NCI-H2196 treated with DMSO at 0.1 percent for 48 hours (cell line): ENCODE measurements around the gene ASIC2.

Experiments
- DNase-seq: peaks from one replicate; lab custom pipeline; 2025; ENCODE audit not compliant: unreplicated experiment; lab: John Stamatoyannopoulos, UW

The ASIC2 gene

DNA sequence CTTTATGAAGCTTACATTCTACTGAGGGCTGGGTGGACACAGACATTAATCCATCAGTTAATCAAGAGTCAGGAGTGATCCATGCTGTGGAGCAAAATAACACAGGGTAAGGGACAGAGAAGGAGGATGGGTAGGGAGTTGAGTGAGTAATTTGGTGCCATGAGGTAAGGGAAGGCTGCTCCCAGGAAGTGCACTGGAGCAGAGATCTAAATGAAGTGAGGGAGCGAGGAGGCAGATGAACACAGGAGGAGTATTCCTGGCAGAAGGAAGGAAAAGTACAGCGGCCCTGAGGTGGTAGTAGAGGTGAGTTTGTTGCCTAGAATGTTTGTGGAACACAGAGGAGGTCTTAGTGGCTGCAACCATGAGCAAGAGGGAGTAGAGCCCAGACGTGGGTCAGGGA lies 34.8 kb downstream of the ASIC2 start:
- no peak for DNase-seq

DNA sequence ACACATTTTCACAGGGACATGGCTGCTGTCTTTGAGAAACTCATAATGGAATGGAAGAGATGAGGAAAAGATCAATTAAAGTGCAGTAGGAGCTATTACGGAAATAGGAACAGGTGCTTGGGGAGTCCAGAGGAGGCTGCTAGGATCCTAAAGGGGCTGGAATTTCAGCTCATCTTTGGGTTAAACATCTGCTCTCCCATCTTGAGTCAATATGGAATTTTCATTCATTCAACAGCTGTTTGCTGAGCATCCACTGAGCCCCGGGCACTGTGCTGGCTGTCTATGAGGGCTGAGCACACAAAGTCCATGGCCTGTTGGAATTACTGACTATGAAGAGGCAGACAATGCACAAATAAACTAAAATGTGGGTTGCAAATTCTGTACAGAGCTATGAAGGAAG lies 47.9 kb downstream of the ASIC2 start:
- DNase-seq = no peak

DNA sequence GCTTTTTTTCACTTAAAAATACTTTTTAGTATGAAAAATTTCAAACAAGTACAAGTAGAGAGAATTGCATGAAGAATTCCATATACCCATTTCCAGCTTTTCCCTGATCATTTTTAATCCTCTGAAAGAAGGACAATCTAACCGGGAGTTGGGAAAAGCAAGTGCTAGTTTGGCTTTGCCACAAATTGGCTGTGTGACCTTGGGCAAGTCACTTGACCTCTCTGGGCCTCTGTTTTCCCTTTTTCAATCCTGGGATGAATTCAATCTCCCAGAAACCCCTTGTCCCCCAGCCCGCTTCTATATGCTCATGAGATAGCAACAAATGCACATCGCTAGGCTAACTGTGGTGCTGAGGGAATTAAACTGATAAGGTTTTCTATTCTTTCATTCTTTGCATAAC lies 49.4 kb downstream of the ASIC2 start:
- DNase-seq = no peak

DNA sequence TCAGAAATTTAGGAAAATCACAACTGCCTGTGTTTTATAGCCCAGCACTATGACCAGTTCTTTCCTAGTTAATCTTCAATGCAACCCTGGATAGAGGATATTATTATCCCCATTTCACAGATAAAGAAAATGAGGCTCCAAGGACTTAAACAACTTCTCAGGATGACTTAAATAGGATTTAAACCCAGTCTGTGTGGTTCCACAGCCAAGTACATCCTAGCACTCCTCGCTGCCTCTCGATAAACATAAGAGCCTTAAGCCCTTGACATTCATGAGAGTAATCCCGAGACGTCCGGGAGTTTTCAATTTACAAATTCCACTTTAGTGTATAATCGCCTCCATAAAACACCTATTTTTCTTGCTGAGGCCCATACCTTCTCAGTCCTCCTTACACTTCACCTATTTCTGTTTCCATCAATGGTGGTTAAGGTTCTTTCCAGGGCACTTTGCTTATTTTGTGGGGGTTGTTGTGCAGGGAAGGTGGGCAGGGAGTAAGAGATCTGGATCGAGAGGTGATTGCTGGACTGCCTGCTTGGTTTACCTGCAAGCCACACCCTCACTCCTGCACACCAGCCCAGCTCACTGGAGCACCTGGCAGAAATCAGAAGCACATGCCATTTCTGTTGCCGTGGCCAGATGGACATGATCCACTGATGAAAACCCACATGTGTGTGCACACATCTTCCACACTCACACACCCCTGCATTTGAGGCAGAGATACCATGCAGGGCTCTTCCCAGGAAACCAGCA lies 50.5 kb downstream of the ASIC2 start:
- no peak for DNase-seq

DNA sequence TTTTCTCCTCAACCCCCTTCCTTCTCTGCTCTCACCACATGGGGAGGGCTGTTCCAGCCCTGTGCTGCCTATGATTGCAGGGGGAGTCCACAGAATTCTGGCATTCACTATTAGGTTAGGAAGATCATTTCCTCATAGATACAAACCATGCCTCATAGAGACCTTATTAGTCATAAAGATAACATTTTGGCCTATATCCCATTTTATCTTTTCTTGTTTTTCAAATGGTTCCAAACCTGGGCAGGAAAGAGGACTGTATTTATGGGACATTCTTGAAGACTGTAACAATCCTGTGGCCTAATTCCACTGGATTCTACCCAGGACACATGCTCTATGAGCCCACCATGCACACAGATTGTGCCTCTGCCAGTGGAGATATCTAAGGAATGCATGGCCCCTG lies 51.7 kb downstream of the ASIC2 start:
- no peak for DNase-seq

DNA sequence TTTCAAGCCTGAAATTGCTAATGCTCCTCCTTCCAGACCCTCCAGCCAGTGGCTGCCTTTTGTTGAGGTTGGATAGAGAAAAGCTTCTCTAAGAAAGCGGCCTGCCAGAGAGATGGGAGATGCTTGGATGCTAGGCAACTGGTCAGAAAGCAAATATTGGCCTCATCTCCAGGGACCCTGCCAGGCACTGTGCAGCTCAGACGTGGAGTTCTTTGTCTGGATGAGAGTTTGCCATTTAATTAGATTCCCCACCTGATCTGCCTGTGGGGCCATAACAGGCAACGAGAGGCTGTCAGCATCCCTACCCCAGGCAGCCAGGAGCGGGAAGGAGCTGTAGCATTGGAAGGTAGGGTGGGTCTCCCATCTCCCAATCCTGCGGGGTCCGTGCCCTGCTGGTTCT lies 52.7 kb downstream of the ASIC2 start:
- no peak for DNase-seq

DNA sequence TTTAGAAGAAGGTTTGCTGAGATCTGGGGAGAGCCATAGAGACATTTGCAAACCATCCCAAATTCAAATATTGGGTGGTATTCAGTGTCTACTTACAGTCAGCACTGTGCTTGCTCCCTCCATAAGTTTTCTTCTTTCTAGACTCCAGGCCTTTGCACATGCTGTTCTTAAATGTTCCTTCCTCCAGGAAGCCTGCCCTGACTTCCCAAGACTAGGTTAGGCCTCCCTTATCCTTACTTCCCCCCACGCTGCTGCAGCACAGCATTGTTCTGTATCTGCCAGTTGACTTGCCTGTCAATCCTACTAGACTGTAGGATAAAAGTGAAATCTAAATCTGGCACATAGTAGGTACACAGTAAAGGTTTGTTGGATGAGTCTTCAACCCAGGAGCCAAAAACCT lies 53.4 kb downstream of the ASIC2 start:
- DNase-seq = no peak

DNA sequence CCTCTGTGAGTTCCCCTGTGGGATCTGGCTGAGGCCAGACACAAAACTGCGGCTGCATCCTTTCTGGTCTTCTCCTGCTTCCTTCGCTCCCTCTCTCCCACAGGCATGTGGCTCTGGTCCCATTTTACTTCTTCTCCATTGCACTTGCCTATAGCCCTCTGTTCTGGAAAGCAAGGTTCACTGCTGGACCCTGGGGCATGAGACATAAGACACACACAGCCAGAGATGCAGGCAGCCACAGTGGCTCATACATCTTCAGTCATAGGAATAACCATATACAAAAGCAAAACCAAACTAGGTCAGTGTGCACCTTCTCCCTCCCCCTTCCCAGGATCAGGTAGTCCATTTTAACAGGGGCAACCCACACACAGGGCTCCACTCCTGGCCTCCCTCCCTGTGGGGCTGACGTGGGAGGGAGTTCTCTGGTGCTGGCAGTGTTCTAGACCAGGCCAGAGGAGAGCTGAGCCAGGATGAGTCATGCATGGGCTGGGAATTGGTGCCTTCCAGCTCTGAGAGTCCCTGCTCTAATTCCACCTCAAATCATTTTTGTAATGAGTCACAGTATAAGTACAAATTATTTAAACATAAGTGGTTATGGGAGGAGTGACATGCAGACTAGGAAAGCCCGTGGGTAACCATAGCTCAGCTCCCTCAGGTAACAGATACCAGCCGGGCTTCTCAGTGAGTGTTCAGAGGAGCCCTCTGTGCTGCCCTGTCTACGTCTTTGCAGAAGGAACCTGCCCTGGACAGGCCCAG lies 58.0 kb downstream of the ASIC2 start:
- DNase-seq = no peak

DNA sequence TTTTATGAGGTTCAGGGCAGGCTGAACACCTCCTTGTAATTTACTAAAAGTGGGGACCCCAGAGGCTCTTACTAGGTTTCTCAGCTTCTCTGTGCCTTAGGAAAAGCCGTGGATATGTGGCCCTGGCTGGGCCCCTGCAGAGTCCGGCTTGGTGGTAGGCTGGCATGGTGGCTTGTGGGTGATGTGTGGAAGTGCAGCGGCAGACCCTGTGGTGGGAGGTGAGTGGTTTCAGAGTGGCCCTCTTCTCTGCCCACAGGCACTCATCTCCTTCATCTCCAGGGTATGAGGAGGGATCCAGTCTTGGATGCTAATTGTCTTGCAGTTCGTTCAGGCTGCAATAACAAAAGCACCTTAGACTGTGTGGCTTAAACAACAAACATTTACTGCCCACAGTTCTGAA lies 58.9 kb downstream of the ASIC2 start:
- no peak for DNase-seq

DNA sequence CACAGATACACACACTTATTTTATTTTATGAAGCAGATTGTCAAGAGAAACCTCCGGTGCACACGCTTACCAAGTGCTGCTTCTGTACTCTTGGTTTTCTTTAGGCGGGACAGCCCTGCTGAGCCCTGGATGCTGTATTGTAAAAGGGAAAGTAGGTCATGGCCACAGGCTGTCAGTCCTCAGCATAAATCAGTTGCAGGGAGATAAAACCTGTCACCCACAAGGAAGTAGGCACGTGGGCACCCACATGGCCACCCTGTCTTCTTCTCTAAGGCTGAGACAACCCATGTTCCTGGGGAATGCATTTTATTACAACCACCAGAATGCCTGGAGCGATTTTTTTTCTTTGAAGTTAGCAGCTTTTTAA lies 59.3 kb downstream of the ASIC2 start:
- no peak for DNase-seq

DNA sequence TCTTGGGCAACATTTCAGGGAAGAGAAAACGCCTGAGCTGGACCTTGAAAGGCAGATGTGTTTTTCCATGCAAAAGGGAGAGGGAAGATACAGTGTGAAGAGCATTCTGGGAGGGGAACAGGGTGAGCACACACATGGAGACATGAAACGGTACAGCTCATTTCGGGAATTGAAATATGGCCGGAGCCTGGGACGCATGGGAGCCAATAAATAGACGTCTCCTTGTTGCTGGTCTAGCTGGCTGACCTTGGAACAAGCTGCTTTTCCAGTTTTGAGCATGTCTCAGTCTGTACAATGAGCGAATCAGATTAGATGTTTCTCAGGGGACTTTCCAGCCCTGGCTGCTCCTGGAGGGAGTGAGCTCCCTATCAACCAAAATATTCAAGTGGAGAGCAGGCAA lies 63.6 kb downstream of the ASIC2 start:
- DNase-seq = no peak

DNA sequence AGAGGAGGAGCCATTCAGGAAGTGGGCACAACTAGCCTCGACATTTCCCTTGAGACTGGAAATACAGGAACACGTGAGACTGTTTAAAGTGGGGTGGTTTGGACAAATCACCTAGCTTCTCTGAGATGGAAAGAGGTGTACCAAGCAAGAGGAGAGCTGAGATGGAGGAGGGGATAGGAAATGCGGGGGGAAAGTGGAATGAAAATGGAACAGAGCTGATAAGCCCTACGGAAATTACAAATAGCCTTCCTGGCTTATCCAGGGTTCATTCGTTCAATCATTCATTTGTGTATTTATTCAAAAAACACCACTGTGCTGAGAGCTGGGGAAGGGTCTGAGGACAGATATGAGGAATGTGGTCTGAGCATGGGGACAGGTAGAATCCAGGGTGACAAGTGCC lies 64.1 kb downstream of the ASIC2 start:
- no peak for DNase-seq

DNA sequence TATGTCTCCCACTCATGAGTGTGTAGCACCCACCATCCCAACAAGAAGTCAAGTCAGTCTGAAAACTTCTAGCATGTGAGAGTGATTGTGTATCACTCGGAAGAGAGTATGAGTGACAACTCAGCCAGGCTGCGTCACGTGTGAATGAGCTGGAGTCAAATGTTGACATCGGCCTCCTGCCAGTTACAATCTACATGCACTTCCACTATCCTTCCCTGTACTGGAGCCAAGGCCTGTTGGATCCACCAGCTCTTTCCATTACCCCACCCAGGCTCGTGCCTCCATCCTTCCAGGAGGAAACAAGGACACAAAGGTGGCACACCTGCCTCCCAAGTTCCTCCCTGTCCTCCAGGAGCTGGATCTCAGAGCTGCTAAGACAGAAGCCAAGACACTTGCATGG lies 64.5 kb downstream of the ASIC2 start:
- DNase-seq = no peak

DNA sequence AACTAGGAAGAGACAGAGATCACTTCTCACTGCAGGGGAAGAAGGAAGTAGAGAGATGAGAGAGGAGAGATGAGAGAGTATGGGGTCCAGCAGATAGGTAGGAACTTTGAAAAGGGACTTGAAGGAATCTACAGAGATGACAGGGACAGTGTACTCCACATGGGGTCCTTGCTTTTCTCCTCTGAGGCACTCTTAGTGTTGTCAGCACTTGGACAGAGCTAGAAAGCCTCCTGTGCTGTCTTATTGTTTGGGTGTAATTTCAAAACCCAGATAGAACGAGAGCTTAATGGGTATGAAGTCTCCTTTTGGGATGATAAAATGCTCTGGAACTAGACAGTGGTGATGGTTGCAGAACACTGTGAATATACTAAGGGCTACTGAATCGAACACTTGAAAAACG lies 65.2 kb downstream of the ASIC2 start:
- no peak for DNase-seq

DNA sequence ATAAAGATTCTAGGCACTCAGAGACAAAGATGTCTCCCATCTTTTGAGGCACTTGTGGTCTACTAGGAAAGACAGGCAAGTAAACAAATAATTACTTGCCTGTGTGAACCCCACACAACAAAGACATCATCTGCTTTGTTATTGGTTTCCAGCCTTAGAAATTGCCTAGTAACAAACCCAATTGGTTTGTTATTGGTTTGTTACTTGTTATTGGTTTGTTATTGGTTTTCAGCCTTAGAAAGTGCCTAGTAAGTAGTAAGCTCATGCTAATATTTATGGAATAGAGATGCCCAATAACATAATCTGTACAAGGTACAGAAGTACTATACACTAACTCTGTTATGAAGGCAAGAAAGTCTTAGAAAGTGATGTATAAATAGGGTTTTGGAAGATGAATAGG lies 67.1 kb downstream of the ASIC2 start:
- no peak for DNase-seq

DNA sequence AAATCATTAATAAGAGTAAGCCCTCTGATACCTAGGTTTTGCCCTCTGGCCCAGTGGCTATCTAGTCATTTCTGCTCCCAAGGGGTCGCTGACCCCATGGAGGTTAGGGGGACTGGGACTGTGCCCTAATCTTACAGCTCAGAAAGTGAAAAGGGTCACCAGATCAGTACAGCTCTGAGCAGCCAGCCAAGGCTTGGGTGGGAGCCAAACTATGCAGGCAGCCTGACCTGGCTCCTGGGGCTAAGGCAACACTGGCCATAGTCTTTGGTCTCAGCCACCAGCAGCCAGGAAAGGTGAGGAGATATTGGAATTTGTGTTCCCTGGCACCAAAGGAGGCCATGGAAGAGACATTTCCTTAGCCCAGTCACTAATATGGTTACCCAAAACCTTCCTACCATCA lies 67.6 kb downstream of the ASIC2 start:
- no peak for DNase-seq

DNA sequence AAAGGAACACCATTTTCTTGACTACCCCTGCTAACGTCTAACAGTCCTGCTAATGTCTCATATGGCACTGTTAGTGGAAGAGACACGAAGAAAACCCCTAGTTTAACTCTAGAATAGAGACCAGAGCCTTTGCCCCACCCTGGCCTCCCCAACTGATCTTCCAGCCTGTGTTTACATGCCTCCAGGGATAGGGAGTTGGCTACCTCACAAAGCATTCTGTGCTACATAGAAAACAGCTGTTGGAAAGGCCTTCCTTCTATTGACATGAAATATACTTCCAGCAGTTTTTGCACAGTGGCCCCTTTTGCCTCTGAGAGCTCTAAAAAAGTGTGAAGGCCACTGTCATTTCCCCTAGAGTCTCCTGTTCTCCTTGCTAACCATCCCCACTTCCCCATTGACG lies 73.1 kb downstream of the ASIC2 start:
- no peak for DNase-seq

DNA sequence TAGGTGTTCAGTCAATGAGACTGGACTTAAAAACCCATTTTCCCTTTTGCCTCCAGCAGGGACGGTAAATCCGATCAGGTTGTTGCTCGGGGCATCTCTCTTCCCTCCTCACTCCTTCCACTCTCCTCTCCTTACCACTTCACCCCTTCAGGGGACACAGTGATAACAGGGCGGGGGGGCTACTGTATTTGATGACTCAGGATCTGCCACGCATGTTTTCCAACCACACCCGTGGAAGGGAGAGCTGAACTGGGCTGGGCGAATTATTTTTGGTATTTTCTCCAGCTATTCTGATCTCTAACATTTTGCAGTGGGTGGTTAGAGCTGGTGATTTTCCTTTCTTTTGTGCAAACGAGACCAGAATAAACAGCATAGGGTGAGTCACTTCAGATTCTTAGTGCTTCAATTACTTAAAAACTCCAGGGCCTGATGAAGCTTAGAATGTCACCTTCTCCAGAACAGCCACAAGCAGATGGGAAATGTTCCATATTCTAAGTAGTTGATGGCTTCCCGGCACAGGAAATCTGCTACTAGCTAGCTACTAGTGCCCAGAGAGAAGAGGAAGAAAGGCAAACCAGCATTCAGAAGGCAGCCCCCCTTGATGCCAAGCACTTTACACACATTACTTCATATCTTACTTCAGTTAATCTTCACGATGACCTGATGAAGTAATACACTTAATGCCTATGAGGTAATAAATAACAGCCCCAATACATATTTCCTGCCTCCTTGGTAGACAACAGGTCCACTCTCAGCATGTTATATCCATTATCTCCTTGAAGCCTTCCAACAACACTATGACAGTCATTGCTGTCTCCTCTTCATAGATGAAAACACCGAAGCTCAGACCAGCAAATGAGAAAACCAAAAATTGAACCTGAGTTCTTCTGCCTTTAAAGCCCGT lies 74.1 kb downstream of the ASIC2 start:
- no peak for DNase-seq

DNA sequence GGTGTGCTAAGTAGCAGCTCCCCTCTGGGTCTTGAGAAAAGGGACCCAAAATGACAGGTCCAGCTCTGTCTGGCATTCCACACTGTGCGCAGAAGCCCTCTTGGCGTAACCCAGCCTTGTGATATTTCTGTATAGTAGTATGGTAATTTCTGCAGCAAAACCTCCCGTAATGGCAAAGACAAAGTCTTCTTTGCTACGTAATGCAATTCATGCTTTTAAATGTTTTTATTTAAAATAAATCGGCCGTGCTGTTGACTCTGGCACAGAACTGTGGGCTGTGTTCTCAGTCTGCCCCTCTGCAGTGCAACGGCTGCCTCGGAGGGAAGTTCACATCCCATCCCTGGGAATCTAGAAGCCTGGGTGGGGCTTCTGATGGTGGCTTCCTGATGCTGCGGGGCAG lies 75.2 kb downstream of the ASIC2 start:
- DNase-seq = no peak

DNA sequence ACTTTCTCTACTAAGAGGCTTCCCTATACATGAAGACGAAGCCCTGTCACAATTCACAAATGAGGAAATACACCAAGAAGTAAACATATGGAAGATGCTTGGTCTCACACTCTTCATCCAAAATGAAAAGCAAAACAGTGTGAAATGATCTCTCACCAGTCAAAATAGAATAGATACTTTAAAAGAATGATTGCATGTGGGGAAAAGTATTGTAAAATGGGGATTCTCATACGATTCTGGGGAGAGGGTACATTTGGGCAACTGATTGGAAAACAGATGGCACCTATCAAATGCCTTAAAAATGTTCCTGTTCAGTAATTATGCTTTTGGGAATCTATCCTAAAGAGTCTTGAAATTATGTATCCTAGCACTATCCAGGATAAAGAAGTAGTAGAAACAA lies 78.1 kb downstream of the ASIC2 start:
- no peak for DNase-seq

DNA sequence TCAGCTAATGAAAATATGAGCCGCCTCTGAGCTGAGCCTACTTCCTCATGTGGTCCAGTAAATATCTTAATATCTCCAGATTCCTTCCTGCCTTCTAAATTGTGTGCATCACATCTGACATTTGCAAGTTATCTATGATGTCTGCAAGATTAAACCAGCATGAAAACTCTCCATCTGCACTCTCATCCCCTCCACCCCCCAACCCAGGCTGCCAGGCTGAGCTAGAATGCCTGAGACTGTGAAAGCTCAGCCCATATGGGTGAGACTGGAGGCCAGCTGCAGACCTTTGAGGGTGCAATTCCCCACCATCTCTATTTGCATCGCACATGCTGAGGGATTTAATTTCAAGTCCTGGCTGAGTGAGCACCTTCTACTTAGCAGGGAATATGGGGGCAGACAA lies 82.8 kb downstream of the ASIC2 start:
- no peak for DNase-seq

DNA sequence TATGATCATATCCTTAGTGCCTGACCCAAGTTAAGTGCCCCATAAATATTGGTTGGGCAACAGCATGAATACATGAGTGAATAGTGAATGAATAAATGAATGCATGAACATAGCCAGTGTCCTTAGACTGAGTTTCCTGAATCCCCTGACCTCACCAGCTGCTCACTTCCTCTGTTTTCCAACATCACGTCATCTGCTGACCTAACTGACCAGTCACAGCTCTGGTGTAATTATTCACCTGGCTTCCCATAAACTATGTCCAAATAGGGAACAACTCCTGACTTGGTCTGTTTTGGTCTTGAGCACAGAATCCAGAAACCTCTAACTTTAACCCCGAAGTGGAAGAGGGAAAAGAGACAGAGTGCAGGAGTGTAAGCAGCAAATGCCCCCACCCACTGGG lies 83.4 kb downstream of the ASIC2 start:
- DNase-seq = no peak
